GM18519 (cell line): ENCODE data around the gene WFIKKN1.

ENCODE experiments used
- ATAC-seq: cut with Tn5 transposase; IDR thresholded peaks from one replicate; pipeline ENCODE4 v1.9.1; 2021; ENCODE audit warnings: mild to moderate bottlenecking, moderate library complexity; ENCODE audit not compliant: unreplicated experiment, low FRiP score

WFIKKN1 gene

DNA sequence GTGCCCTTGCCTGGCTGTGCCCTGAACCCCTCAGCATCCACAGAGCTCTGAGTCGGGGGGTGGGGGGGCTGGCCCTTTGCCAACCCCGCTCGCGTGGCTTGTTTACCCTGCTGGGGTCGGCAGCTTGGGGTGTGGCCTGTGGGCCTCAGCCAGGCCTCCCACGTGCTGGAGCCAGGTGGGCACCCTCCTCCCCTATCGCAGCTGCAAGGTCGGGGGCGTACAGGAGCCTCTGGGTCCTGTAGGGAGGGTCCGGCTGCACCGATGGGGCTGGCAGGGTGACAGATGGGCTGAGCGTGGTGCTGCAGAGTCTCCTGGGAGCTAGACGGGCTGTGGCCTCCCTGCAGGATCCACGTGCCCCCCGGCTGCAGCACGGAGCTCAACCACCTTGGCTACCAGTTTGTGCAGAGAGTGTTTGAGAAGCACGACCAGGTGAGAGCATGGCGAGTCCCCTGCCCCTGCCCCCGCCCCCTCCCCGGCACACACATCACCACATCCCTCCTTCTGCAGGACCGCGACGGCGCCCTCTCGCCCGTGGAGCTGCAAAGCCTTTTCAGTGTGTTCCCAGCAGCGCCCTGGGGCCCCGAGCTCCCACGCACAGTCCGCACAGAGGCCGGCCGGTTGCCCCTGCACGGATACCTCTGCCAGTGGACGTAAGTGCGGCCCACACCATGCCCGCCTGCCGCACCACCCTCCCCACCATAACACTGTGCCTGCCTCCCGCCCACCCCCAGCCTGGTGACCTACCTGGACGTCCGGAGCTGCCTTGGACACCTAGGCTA, 40.8 kb downstream of the WFIKKN1 start:
- no peak for ATAC-seq

DNA sequence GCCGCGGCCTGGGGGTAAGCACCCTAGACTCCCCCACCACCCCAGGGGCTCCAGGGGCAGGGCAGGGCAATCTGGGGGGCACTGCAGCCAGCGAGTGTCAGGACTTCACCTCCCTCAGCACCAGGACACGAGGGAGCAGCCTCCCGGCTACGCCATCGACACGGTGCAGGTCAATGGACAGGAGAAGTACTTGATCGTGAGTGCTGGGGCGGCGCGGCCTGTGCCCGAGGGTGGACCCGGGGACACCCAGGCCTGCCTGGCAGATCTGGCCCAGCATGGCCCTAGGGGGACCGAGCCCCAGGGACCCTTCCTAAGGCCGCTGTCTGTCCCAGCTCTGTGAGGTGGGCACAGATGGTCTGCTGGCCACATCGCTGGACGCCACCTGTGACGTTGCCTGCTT, 41.6 kb downstream of the WFIKKN1 start:
- ATAC-seq, result no peak

DNA sequence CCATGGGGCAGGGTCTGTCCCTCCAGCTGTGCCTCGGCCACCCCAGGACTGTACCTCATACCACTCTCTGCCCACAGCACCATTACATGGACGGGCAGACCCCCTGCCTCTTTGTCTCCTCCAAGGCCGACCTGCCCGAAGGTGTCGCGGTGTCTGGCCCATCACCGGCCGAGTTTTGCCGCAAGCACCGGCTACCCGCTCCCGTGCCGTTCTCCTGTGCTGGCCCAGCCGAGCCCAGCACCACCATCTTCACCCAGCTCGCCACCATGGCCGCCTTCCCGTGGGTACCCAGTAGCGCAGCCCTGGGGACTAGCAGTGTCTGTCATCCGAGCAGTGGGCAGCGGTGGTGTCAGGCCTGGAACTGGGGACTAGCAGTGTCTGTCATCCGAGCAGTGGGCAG, 42.1 kb downstream of the WFIKKN1 start:
- no peak for ATAC-seq

DNA sequence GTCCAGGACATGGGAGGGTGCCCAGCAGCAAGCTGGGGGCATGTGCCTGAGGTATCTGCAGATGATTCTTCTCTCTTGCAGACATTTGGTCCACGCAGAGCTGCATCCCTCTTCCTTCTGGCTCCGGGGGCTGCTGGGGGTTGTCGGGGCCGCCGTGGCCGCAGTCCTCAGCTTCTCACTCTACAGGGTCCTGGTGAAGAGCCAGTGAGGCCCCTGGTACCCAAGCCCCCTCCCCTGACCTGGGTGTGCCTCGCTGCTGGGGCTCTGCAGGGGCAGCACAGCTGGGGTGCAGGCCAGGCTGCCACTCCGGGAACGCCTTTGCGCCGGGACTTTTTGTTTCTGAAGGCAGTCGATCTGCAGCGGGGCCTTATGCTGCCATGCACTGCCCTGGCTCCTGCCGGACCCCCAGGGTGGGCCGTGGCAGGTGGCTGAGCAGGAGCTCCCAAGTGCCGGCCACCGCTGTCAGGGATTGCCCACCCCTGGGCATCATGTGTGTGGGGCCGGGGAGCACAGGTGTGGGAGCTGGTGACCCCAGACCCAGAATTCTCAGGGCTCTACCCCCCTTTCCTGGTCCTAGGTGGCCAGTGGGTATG, 42.7 kb downstream of the WFIKKN1 start:
- no peak for ATAC-seq

DNA sequence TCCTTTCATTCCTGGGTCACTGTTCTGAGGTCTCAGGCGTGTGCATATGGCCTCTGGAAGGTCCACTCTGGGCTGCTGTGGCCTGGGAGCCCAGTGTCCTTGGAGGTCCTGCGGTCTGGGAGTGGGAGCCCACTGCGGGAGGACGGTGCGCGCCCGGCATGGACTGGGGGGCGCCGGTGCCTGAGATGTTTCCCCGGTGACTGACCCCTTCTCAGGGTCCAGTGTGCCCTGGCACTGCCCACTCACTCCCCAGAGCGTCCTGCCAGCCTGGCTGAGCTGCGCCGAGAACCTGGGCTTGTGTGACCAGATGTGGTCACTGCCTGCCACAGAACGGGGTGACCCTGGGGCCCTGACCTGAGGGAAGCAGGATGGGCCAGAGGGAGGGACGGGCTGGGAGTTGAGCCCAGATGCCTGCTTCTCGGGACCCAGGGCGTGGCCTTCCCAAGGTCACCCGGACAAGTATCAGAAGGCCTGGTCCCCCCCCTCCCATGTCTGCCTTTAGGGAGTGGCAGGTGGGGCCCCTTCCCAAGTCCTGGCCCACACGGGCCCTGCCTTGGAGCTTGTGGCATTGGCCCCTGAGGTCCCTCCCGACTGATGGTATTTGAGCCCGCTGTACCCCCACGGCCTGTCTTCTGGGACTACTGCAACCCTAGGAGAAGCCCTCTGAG, 43.6 kb downstream of the WFIKKN1 start:
- no peak for ATAC-seq

DNA sequence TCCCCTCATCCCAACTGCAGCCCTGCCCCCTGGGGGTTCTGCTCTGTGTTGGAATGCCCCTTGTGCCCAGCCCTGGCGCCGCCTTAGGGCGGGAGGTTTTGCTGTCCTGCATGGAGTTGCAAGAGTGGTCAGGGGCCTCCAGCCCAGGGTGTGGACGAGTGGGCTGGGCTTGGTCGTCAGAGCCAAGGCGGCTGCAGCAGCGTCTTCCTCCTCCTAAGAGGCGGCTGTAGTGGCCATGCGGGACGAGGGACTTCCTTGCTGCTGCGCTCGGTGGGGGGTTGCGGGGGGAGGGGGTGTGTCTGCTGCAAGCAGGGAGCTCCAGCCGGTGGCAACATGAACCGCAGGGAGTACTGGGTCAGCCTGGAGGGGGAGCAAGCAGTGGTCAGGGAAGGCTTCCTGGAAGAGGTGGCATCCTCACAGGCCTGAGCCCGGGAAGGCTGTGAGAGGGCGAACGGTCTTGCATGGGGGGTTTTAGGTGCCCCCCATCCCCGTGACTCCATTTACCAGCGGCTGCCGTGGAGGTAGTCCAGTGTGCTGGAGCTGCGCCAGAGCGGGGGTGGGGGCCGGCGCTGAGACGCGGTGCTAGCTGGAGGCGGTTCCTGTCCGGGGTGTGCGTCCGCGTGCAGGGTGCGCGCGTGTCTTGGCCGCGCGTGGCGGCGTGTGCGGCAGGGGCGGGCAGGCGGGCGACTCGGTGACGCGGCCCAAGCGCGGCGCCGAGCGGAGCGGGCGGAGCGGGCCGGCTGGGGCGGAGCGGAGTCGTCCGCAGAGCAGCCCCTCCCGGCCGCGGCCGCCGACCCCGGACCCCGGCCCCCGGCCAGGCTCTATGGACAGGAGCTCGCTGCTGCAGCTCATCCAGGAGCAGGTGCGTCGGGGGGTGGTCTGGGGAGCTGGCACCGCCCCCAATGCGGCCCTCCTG, 44.4 kb downstream of the WFIKKN1 start, which contains the start of gene RHBDL1:
Gene RHBDL1 (plus strand): TSS at position 704 of the 916 bp plus-strand sequence. CDS start 120 bp downstream, at position 824.
- ATAC-seq, result no peak

DNA sequence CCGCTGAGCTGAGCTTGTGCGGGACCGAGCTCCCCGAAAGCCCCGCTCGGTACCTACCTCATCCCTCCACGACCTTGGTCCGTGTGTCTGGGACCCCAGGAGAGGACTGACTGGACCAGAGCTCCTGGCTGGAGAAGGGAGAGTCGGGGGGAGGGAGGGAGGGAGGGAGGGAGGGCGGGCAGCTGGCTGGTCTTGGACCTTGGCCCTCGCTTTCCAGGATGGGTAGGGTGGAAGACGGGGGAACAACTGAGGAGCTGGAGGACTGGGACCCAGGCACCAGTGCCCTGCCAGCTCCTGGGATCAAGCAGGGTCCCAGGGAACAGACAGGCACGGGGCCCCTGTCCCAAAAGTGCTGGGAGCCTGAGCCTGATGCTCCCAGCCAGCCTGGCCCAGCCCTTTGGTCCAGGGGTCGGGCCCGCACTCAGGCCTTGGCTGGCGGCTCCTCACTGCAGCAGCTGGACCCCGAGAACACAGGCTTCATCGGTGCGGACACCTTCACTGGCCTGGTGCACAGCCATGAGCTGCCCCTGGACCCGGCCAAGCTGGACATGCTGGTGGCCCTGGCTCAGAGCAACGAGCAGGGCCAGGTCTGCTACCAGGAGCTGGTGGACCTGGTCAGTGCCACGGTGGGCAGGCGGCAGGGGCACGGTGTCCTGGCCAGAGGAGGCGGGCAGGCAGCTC, 45.2 kb downstream of the WFIKKN1 start:
- ATAC-seq, result no peak

DNA sequence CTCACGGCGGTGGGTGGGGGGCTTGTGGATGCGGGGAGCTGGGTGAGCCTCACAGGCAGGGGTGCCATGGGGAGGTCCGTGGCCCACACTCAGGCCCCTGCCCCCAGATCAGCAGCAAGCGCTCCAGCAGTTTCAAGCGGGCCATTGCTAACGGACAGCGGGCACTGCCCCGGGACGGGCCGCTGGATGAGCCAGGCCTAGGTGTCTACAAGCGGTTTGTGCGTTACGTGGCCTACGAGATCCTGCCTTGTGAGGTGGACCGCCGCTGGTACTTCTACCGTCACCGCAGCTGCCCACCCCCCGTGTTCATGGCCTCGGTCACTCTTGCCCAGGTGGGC, 45.7 kb downstream of the WFIKKN1 start:
- ATAC-seq, result no peak

DNA sequence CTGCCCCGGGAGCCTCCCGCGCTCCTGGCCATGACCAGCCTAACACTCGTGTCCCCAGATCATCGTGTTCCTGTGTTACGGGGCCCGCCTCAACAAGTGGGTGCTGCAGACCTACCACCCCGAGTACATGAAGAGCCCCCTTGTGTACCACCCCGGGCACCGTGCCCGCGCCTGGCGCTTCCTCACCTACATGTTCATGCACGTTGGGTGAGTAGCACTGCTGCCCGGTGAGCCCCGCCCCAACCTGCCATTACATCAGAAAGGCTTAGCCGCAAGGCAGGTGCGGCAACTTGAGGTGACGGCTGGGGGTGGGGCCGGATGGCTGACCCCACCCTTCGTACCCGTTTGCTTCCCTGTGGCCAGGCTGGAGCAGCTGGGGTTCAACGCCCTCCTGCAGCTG, 46.1 kb downstream of the WFIKKN1 start:
- ATAC-seq, result no peak

DNA sequence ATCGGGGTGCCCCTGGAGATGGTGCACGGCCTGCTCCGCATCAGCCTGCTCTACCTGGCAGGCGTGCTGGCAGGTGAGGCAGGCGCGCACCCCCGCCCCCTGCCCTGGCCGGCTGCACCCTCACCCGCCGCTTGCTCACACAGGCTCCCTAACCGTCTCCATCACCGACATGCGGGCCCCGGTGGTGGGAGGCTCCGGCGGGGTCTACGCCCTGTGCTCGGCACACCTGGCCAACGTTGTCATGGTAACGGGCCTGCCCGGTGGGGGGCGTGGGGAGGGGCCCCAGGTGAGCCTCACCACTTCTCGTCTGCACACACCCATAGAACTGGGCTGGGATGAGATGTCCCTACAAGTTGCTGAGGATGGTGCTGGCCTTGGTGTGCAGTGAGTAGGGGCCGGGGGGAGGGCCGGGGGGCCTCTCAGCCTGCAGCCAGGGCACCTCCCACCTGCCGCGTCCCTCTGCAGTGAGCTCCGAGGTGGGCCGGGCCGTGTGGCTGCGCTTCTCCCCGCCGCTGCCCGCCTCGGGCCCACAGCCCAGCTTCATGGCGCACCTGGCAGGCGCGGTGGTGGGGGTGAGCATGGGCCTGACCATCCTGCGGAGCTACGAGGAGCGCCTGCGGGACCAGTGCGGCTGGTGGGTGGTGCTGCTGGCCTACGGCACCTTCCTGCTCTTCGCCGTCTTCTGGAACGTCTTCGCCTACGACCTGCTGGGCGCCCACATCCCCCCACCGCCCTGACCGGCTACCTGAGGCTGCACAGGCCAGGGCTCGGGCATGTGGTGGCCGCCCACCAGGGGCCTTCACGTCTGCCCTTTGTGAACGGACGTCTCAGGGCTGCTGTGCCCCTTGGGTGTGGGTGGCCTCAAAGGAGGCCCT, 46.8 kb downstream of the WFIKKN1 start:
- no peak for ATAC-seq

DNA sequence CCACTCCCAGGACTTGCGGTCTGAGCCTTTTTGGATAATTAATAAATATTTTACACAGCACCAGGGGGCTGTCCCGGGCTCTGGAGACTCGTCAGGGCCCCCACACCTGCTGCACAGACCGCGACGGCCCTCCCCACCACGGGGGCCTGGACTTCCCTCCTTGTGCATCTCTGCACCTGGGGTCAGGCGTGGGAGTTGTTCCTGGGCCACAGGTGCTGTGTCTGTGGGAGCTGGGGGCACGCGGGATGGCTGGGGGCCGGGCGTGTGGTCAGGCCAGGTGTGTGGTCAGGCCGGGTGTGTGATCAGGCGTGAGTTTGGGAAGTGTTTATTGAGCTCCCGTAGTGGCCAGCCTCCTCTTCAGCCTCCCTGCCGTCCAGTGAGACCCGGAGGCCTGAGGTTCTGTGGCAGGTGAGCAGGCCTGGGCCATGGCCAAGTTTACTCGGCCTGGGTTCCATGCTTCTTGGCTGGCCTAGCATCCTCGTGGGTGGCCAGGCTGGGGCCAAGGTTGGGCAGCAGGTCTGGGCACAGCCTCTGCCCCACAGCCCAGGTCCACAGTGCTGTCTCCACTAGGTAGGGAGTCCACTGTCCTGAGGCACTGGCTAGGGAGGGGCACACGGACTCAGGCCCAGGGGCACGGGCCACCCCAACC, 47.5 kb downstream of the WFIKKN1 start:
- no peak for ATAC-seq

DNA sequence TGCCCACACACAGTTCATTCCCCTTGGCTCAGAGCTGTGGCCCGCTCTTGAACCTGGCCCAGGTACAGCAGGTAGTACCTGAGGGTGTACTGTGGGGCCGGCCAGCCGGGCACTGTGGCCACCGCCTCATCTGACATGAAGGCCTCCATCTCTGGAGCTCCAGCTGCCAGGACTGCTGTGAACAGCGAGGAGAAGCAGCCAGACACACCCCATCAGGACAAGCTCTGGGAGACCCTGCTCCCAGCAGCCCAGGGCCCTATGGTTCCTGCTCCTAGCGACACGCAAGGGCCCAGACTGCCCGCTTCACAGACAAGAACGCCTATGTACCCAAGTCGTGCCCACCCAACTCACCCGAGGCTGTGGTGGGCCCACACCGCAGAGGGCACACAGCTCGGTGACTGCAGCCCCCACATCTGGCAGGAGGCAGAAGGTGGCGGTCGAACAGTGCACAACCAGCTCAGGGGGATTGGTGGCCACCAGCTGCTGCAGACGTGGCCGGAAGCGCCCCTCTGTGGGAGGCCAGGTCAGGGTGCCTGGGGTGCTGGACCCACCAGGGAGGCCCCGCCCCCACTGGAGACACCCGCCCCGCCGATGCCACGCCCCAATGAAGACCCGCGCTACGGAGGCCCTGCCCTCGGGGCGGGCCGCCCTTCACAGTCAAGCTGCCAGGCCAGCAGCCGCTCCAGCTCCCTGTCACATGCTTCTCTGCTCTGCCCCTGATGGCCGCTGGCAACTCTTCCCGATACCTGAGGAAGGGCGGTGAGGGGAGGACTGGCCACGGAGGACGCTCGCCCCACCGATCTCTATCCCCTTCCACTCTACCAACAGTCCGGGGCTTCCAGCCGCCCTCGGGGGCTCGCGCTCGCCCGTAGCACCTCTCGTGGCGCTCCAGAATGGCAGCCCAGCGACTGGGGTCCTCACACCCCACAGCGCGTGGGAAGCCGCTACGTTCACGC, 48.4 kb downstream of the WFIKKN1 start:
- no peak for ATAC-seq

DNA sequence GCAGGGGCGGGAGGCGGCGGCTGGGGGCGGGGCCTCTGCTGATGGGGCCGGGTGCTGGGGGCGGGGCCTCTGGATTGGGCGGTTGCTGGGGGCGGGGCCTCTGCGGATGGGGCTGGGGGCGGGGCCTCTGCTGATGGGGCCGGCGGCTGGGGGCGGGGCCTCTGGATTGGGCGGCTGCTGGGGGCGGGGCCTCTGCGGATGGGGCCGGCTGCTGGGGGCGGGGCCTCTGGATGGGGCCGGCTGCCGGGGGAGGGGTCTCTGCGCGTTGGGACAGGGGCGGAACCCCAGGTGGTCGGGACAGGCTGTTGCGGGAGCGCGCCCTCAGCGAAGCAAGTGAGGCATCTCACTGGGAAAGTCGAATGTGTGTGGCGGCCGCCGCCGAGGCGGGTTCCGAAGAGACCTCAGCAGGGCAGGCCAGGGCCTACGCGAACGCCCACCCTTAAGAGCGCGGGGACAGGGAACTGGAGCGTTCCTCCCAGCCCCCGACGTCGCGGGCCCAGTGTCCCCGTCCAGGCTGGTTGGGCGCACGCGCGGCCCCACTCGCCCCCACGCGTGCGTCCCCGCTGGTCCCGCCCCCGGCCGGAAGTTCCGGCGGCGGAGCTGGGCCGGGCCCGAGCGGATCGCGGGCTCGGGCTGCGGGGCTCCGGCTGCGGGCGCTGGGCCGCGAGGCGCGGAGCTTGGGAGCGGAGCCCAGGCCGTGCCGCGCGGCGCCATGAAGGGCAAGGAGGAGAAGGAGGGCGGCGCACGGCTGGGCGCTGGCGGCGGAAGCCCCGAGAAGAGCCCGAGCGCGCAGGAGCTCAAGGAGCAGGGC, 49.2 kb downstream of the WFIKKN1 start, which contains the start of gene STUB1:
Gene STUB1 (plus strand): TSS at position 597 of the 811 bp plus-strand sequence. CDS start 116 bp downstream, at position 713.
- peak; percentile 24 for ATAC-seq

DNA sequence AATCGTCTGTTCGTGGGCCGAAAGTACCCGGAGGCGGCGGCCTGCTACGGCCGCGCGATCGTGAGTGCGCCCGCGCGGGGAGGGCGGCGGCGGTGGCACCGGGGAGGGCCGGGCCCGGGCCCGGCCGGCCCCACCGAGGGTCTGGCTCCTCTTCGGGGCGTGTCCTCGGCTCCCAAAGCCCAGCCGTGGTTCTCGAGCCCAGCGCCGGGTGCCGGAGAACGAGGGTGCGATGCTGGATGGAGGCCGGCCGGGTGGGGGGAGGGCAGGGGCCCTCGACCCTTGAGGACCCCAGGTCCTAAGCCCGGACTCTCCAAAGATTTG, 49.8 kb downstream of the WFIKKN1 start:
- no peak for ATAC-seq

DNA sequence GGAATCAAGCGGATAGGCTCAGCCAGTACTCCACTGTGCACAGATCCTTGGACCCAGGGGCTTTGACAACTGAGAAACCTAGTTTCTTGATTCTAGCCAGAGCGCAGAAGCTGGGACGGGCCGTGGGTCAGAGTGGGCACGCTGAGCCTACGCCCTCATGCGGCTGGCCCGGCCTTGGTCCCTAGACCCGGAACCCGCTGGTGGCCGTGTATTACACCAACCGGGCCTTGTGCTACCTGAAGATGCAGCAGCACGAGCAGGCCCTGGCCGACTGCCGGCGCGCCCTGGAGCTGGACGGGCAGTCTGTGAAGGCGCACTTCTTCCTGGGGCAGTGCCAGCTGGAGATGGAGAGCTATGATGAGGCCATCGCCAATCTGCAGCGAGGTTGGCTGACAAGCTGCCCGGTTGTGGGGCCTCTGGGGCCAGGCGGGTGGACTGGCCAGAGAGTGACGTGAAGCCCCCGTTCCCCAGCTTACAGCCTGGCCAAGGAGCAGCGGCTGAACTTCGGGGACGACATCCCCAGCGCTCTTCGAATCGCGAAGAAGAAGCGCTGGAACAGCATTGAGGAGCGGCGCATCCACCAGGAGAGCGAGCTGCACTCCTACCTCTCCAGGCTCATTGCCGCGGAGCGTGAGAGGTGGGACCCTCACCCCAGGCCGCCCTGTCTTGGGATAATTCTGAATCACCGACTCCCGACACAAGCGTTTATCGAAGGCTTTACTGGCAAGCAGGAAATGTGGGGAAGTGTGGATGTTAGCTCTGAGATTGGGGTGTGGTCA, 50.4 kb downstream of the WFIKKN1 start:
- no peak for ATAC-seq
